Progenitor cell of endocrine pancreas (in vitro differentiated cells): ENCODE results near the gene OSBPL10. TPM values are rescaled to one million over a fixed set of nuclear protein-coding genes. Genes with fewer than 3 reads are reported as not detected.

ENCODE experiments used
- DNase-seq: peaks from one replicate; pipeline ENCODE4 v3.0.0; 2021; ENCODE audit warnings: low spot score; ENCODE audit not compliant: unreplicated experiment
- H3K27ac Mint-ChIP-seq: 2 replicates; pipeline ENCODE4 v1.8.0; 2021; ENCODE audit warnings: mild to moderate bottlenecking, moderate library complexity, mixed read lengths
- H3K27me3 Mint-ChIP-seq: 2 replicates; pipeline ENCODE4 v1.8.0; 2021; ENCODE audit warnings: mixed read lengths
- H3K36me3 Mint-ChIP-seq: 2 replicates; pipeline ENCODE4 v1.8.0; 2022; ENCODE audit warnings: mixed read lengths; ENCODE audit not compliant: insufficient read depth
- H3K4me1 Mint-ChIP-seq: 2 replicates; pipeline ENCODE4 v1.8.0; 2021; ENCODE audit warnings: low read depth, mixed read lengths
- H3K4me3 Mint-ChIP-seq: 2 replicates; pipeline ENCODE4 v1.8.0; 2021; ENCODE audit warnings: low read depth, mild to moderate bottlenecking, moderate library complexity, mixed read lengths
- H3K9me3 Mint-ChIP-seq: 2 replicates; pipeline ENCODE4 v1.8.0; 2021; ENCODE audit warnings: low read depth, mixed read lengths
- CTCF ChIP-seq: fragments of 200-600 bp; sonication (generic); IDR thresholded peaks from one replicate; pipeline ENCODE4 v1.5.0; 2021; ENCODE audit warnings: antibody characterized with exemption, mild to moderate bottlenecking; ENCODE audit not compliant: unreplicated experiment
- total RNA-seq: library from RNA; stranded (reverse); gene quantifications from 2 replicates; pipeline ENCODE4 v1.2.1, GENCODE V29; 2021

The OSBPL10 gene
- total RNA-seq, 1 donor from 2014 or later, result 25.2 TPM

- no peak overlapping the region for H3K27ac Mint-ChIP-seq
- no peak overlapping the region for H3K4me3 Mint-ChIP-seq
- H3K27me3 Mint-ChIP-seq, result no peaks in the 10 kb centered on the region
- TF ChIP-seq CTCF, result no peak
- H3K4me1 Mint-ChIP-seq, result peaks cover 1% of the 10 kb centered on the region
- H3K36me3 Mint-ChIP-seq, result peaks cover 3% of the 10 kb centered on the region
- peaks cover 8% of the 10 kb centered on the region for H3K9me3 Mint-ChIP-seq
- DNase-seq, result no peak
These were observed 95.8 kb downstream of the OSBPL10 start for GRCh38 chr3:31885235-31885634.

GRCh38 chr3:31884251-31884650, 96.8 kb downstream of the OSBPL10 start:
- Mint-ChIP-seq H3K27ac (no peak overlapping the region), H3K36me3 (peaks cover 3% of the 10 kb centered on the region), H3K4me1 (peaks cover 1% of the 10 kb centered on the region), H3K27me3 (no peaks in the 10 kb centered on the region), H3K4me3 (no peak overlapping the region), H3K9me3 (peaks cover 7% of the 10 kb centered on the region)
- TF ChIP-seq CTCF, result no peak
- no peak for DNase-seq

- DNase-seq, result no peak
- H3K36me3 Mint-ChIP-seq, result no peaks in the 10 kb centered on the region
- no peak for TF ChIP-seq CTCF
- H3K4me1 Mint-ChIP-seq, result peaks cover 1% of the 10 kb centered on the region
- peaks cover under 1% of the 10 kb centered on the region for H3K9me3 Mint-ChIP-seq
- H3K27me3 Mint-ChIP-seq, result no peaks in the 10 kb centered on the region
- no peak overlapping the region for H3K27ac Mint-ChIP-seq
- H3K4me3 Mint-ChIP-seq, result no peak overlapping the region
These were observed 98.2 kb downstream of the OSBPL10 start for GRCh38 chr3:31882895-31883294.

- no peak for TF ChIP-seq CTCF
- Mint-ChIP-seq H3K27me3 (no peaks in the 10 kb centered on the region), H3K4me3 (no peak overlapping the region), H3K9me3 (no peaks in the 10 kb centered on the region), H3K36me3 (no peaks in the 10 kb centered on the region), H3K27ac (no peak overlapping the region), H3K4me1 (peaks cover 1% of the 10 kb centered on the region)
- DNase-seq, result no peak
These were observed 98.6 kb downstream of the OSBPL10 start for GRCh38 chr3:31882431-31882830.

GRCh38 chr3:31880482-31881078, 100.5 kb downstream of the OSBPL10 start:
- Mint-ChIP-seq H3K27me3 (no peaks in the 10 kb centered on the region), H3K4me3 (no peak overlapping the region), H3K36me3 (no peaks in the 10 kb centered on the region), H3K27ac (no peak overlapping the region), H3K4me1 (peaks cover 1% of the 10 kb centered on the region), H3K9me3 (no peaks in the 10 kb centered on the region)
- TF ChIP-seq CTCF, result no peak
- DNase-seq, result no peak
